Fibroblast of the aortic adventitia (primary cell): ENCODE measurements around the gene NDUFA9. TPM values are rescaled to one million over a fixed set of nuclear protein-coding genes. Genes with fewer than 3 reads are reported as not detected.

Experiments used
- DNase-seq: peaks from one replicate; pipeline ENCODE4 v3.0.0-alpha.2; 2010; ENCODE audit warnings: low read depth
- H3K4me3 ChIP-seq: 2 replicates; pipeline ENCODE4 v1.5.1; 2011; ENCODE audit warnings: low read depth, mild to moderate bottlenecking, control low read depth, low read length, moderate library complexity
- CTCF ChIP-seq: IDR thresholded peaks from 2 replicates; pipeline ENCODE4 v1.5.1; 2011; ENCODE audit warnings: mild to moderate bottlenecking, low read length, control low read depth, inconsistent platforms; ENCODE audit not compliant: insufficient read depth
- total RNA-seq: library from RNA; depleted of rRNA; stranded (reverse); fragments of >200 nt; gene quantifications from 2 replicates; pipeline ENCODE4 v1.2.3, GENCODE V29; 2012; ENCODE audit warnings: low replicate concordance

NDUFA9 gene
- total RNA-seq, 1 donor: 57.7 TPM

- TF ChIP-seq CTCF: no peak
- H3K4me3 ChIP-seq: no peak overlapping the region
- no peak for DNase-seq
Measured at GRCh38 chr12:4643747-4644146, 5.2 kb upstream of the NDUFA9 start.

GRCh38 chr12:4645023-4645422, 3.9 kb upstream of the NDUFA9 start:
- H3K4me3 ChIP-seq: no peak overlapping the region
- TF ChIP-seq CTCF: no peak
- no peak for DNase-seq

GRCh38 chr12:4648104-4648500, 812 bp upstream of the NDUFA9 start:
- DNase-seq: peak; percentile 9
- TF ChIP-seq CTCF: no peak
- H3K4me3 ChIP-seq: peak overlapping the region; percentile 86

GRCh38 chr12:4649358-4649661, 396 bp downstream of the NDUFA9 start:
- no peak for TF ChIP-seq CTCF
- peak overlapping the region; percentile 86 for H3K4me3 ChIP-seq

GRCh38 chr12:4653257-4653656, 4.3 kb downstream of the NDUFA9 start:
- H3K4me3 ChIP-seq: no peak overlapping the region
- DNase-seq: no peak
- no peak for TF ChIP-seq CTCF

More at GRCh38 chr12:4649358-4649661, 396 bp downstream of the NDUFA9 start:
- DNase-seq: no peak

- TF ChIP-seq CTCF: no peak
- DNase-seq: no peak
- H3K4me3 ChIP-seq: no peak overlapping the region
Measured at GRCh38 chr12:4653691-4654090, 4.8 kb downstream of the NDUFA9 start.

GRCh38 chr12:4663971-4664505, 15.1 kb downstream of the NDUFA9 start:
- peak; percentile 85 for DNase-seq
- H3K4me3 ChIP-seq: no peak overlapping the region
- TF ChIP-seq CTCF: no peak
